Activated naive CD4-positive, alpha-beta T cell treated with Interleukin-2 at 50 U/mL for 16 hours (primary cell): ENCODE results near the gene SEC16A.

Experiments
- DNase-seq: peaks from one replicate; pipeline ENCODE4 v3.0.0-alpha.2; 2020

The SEC16A gene

DNA sequence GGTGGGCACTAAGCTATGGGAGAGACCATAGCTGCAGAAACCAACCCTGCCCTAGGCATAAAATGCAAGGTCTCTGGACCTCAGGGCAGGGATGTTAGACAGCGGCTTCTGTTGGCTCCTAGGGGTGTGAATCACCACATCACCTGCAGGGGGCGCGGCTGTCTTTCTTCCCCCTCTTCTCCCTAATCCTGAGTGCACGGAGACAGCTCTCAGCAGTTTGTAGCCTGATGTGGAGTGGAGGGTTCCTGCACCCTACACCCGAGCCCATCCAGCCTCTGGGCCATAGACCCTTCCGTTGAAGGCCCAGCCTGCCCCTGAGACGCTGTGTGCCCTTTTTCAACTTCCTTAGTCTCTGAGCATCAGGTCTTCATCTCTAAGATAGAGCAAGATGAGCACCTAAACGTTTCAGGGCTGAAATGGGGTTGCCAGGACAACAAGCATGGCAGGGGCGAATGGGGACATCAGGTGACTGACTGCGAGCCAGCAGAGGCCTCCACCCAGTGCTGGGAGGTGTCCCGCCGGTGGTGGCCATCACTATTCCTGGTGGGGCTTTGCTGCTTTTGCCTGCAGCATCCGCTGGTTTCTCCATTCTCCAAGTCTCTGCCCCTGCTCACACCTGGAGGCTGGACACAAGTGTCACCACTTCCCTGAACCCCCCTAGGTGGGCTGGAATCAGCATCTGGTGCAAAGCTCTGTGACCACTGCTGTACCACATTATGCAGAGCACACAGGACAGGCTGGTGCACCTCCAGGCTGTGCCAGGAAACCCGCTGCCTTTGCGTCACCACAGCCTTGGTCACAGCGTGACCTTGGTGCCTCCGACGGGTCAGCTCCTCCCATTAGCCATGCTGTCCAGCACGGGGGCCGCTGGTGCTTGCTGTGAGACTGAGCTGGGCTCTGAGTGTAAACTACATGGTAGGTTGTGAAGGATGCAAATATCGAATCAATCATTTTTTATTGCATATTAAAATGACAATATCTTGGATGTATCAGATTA, 2.5 kb upstream of the SEC16A start:
- peak; percentile 85 for DNase-seq

DNA sequence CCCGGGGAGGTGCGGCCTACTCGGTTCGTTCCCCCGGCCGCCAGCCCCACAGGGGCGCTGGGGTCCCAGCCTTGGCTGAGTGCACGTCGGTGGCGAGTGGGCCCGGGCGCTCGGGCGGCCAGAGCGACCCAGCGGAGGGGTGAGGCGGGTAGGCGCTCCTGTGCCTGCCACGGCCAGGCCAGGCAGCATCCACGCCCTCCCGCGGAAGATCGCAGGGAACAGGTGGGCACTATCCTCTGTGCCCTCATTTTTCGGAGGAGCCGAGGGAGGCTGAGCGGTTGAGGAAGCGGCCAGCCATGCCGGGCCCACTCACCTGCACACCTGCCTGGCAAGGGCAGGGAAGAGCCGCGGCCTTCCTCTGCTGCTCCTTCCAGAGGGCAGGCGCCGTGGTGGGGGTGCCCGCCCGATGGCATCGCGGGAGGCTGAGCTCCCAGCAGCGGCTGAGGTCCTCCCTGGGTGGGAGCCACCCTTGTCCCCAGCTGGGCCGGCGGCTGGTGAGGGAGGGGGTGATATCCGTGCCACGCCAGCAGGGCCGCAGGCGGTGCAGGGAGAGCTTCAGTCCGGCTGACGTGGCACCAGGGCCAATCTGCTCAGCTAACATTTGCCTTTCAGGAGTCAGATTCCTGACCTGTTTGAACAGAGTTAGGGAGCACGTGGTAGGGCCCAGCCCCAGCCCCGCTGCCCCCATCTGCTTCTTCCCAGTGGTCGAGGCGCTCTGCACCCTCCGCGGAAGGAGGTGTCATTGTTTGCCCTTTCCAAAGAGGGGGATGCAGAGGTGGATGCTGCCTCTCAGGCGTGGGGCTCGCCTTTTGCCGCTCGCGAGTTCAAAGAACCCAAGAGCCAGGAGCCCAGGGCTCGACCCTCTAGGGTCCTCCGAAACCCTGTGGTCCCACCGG, 1.6 kb upstream of the SEC16A start:
- peak; percentile 9 for DNase-seq

DNA sequence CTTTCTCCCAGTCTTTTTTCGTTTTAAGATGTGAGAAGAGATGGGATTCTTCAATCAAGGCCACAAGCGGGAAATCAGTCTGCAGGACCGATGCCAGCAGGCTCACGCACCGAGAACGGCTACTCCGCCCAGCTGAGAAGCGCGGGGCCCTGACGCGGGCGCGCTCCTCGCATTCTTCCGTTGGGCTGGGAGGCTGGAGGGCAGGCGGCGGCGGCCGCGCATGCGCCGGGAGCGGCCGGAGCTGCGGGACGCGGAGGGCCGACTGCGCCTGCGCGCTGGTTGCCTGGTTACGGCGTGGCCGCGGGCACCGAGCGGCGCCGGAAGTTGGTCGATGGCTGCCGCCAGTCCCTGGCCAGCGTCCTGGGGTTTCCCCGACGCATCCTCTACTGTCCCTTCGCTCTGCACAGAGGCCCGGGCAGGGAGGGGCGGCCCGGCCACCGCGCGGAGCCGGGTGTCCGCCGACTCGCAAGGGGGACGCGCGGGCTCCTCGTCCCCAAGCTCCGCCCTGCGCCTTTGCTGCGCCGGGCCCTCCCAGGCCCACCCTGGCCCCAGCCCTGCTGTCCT, 831 bp upstream of the SEC16A start:
- peak; percentile 94 for DNase-seq

- DNase-seq = peak; percentile 28
Observed at GRCh38 chr9:136482046-136482792, 621 bp downstream of the SEC16A start.

GRCh38 chr9:136481558-136481957, 1.3 kb downstream of the SEC16A start:
- no peak for DNase-seq

DNA sequence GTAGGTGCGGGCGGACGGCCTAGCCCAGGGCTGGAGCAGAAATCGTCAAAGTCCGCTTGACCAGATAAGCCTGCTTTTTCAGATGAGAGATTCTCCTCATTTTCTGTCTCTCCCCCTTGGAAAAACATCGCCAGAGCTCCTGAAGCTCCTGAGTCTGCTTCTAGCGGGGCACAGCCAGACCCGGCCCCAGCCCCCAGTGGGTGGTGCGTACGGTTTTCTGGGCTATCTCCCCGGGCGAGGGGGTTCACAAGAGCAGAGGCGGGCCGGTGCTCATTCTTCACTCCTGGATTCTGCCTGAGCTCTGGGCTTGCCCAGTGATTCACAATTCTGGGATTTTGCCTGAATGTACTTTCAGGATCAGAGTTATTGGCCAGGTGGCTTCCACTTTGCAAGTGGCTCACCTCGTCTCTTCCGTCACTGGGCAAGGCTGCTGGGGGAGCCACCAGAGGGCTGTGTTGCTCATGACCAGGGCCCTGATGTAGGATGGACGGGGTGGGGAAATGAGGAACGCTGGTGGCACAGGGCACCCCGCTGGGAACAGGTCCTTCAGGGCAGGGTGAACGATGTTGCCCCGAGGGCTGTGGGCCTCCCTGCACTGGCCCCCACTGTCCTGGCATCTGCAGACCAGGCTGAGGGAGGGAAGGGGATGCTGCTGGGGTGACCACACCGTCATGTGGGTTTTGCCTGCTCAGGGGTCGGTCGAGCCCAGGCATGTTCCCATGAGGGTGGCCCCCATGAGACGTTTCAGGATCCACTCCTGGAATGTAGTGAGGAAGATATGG, 6.3 kb downstream of the SEC16A start:
- no peak for DNase-seq

DNA sequence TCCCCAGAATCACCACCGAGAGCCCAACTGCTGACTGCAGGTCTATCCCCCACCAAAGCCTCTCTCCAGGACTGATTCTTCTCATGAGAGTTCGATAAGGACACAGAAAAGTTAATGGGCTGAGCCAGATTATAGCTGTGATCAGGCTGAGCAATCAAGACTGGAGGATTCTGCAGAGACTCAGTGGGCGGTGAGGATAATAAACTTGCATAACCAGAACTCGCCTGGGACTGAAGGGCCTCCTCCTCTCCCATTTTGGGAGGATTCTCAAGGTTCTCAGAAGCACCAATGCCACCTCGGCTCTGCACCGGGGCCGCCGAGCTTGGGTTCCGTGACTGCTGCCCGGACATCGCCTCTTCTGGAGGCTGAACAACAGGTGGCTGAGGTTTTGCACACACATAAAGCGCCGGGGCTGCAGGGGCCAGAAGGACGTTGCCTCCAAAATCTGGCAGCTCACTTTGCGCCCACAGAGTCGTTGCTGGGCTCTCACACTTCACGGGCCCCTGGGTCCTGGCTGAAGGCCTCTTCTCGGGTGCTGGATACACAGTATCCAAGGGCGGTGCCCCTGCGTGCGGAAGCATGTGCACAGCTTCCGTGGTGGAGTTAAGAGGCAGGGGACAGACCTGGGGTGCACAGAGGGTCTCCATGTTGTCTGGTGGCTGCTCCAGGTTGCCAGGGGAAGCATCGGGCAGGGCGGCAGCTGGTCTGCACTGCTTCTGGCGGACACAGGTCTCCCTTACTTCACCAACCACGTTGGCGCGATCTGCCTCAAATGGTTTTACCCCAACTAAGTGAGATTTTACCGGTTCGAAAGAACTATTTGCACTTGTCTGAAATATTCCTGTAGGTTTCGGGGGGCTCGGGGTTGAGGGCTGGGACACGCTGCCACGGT, 7.6 kb downstream of the SEC16A start:
- no peak for DNase-seq

GRCh38 chr9:136474021-136474640, 8.7 kb downstream of the SEC16A start:
- no peak for DNase-seq

DNA sequence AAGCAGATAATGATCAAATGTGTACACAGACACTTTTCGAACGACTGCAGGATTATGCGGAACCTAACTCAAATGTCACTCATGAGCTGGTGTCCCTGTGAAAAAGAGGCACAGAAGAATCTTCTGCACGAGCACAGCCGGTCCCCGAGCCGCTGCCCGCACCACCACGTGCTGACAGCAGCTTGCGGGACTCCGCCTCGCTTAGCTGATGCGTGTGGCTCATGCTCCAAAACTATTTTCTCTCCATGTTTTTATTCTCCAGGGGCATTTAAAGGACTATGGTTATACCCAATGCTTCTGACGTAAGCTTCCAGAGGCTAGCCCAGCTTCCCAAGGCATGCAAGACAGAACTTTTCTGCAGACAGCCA, 9.5 kb downstream of the SEC16A start:
- DNase-seq = no peak

- DNase-seq = no peak
Observed at GRCh38 chr9:136472640-136473353, 10.0 kb downstream of the SEC16A start.

DNA sequence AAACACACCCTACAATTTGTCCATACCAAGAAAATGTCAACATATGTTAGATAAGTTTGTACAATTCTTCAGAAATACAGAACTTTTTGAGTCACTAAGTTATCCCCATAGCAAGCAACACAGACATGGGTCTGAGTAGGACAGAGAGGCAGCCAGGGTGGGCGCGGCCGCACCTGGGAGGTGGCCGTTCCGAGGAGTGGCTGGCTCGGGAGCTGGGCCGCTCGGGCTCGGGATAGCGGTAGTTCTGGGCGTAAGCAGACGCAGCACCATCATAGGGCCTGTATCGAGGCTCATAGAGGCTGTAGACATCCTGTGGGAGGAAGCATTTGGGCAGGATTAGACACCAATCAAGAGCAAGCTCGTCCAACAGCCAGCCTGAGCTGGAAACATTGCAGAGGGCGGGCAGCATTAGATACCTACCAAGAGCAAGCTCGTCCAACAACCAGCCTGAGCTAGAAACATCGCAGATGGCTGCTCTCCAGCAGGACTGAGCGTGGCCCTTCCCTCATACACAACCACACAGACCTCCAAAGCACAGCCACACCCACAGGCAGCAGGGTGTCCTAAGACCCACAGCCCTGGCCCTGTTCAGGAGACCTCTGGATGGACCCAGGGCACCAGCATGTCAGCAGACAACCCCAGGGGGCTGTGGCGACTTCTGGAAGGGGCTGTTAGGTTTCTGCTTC, 10.9 kb downstream of the SEC16A start:
- no peak for DNase-seq

DNA sequence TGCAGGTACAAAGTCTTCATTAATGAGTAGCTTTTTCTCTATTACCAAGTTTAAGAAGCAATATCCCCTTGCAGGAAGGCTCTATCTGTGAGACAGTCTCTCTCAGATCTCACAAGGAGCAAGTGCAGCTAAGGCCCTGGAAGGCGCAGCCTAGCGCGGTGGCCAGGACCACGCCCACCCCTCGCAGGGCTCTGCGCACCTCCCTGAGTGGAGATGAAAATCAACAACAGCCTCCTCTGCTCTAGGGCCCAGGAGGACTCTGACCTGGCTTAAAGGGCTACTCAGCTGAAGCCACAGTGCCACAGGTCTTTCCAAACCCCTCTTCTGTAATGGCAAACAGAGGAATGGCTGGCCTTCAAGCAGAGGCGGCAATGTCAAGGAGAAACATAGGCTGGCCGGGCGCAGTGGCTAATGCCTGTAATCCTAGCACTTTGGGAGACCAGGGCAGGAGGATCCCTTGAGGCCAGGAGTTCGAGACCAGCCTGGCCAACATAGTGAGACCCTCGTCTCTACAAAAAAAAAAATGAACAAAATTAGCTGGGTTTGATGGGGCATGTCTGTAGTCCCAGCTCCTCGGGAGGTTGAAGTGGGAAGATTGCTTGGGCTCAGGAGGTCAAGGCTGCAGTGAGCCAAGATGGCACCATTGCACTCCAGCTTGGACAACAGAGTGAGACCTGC, 11.9 kb downstream of the SEC16A start:
- no peak for DNase-seq

GRCh38 chr9:136470356-136470755, 12.5 kb downstream of the SEC16A start:
- DNase-seq = no peak

DNA sequence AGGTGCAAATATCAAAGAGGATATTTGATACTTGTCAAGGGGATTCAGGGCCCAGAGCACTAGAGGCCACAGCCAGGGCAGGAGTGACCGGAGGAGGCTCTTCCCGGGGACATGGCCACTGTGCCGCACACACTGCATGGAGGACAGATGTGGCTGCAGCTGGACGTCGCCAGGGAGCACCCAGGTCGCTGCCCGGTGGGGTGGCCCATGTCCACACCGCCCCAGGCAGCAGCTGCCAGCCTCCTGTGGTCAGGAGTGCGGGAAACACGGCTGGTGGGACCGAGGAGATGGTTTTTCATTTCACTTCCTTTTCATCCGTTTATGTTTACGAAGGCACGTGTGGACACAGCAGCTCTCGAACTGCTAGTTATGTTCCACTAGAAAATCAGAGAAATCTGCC, 15.1 kb downstream of the SEC16A start:
- DNase-seq = no peak

- no peak for DNase-seq
Observed at GRCh38 chr9:136466155-136466541, 16.7 kb downstream of the SEC16A start.

DNA sequence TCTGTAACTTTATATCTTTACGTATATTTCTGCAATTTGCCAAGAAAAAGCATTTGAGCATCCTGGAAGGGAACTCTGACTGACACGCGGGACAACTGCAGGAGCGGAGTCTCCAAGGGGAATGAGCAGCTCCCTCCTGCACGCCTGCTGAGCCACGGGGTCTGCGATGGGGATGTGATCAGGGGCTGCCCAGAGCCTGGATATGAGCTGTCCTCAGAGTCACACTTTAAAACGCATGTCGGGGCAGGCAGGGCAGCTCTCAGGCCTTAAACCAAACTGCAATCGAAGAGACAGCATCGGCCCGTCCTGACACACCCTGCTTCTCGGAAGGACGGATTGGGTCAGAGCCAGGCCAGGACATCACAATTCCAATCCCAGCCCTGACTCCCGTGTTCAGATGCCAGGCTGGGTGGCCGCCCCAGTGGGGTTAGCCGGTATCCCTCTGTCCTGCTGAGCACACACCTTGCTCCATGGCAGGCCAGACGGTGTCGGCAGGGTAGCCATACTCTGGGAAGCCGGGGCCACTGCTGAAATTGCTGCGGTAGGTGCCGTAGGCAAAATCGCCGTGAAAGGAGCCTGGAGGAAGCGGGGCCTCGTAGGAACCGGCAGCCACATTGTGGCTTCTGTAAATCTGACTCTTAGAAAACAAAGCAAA, 17.2 kb downstream of the SEC16A start:
- DNase-seq = no peak

- no peak for DNase-seq
Observed at GRCh38 chr9:136464241-136464640, 18.6 kb downstream of the SEC16A start.

- DNase-seq = no peak
Observed at GRCh38 chr9:136463578-136463977, 19.3 kb downstream of the SEC16A start.
